GM18951 (cell line): ENCODE results near the gene OVAAL.

Experiments used
- POLR2A ChIP-seq: IDR thresholded peaks from 4 replicates; pipeline ENCODE4 v1.6.1; 2011; ENCODE audit warnings: mild to moderate bottlenecking; ENCODE audit not compliant: insufficient read length, insufficient read depth; ENCODE audit errors: extremely low read depth
- in situ Hi-C: fragments of 300-500 bp; cut with MboI; formaldehyde crosslinking; loops from one replicate; pipeline ENCODE4 v1.12.0; 2022; ENCODE audit warnings: low sequenced_read_pairs, mixed read lengths, inconsistent platforms; ENCODE audit not compliant: unreplicated experiment

OVAAL gene

DNA sequence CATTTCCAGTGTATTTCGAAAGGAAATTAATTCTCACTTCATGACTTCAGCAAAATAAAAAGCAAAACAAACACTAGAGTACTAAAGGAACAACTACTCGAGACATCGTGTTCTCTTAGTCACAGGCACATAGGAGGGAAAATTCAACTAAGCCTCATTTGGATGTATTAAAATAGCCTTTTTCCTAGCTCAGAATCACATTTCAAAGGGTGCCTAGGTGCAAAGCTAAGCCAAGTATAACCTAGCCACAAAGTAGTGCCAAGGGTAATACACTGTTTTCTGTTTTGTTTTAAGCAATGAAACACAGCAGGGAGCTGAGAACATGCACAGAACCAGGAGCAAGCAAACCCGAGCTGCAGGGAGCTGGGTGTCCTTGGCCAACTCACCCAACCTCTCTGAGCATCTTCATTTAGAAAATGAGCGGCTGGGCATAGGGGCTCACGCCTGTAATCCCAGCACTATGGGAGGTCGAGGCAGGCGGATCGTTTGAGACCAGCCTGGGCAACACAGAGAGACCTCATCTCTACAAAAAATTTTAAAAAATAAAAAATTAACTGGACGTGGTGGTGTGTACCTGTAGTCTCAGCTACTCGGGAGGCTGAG lies 29.8 kb upstream of the OVAAL start:
- in situ Hi-C loops = no loop called here

GRCh38 chr1:180530501-180530900 lies 28.3 kb upstream of the OVAAL start:
- in situ Hi-C loops = no loop called here
- no peak for TF ChIP-seq POLR2A

More for the DNA sequence above, 29.8 kb upstream of the OVAAL start:
- no peak for TF ChIP-seq POLR2A

- in situ Hi-C loops = no loop called here
- TF ChIP-seq POLR2A = no peak
Observed at GRCh38 chr1:180532854-180533253, 25.9 kb upstream of the OVAAL start.

DNA sequence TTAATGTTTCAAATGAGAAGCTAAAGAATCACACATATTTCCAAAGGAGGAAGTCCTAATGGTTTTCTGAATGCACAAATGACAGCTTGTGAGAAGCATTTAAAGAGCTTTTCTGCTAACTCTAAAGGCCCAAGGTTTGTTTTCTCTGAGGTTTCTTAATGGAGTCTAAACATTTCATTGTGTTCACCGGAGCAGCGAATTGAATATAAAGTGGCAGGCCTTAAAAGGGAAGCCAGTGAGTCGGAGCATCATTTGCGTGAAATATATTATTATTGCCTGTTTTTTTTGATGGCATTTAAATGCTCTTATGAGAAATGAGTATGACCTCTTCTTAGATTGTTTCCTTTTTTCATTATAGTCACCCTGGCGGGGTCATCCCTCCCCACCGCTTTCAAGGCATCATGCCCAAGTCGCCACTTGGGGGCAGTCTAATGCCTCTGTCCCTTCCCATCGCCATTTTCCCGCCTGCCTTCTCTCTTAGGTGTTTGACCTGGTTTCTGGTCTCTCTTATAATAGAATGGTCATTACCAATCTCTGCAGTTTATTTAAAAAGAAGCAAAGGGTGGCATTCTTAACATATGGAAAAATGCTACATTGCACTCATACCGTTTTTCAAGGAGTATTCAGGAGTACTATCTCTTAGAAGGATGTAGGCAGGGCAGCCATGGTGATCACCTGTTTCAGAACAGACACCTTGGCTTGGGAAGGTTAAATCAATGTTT lies 25.3 kb upstream of the OVAAL start:
- in situ Hi-C loops = no loop called here
- TF ChIP-seq POLR2A = no peak

DNA sequence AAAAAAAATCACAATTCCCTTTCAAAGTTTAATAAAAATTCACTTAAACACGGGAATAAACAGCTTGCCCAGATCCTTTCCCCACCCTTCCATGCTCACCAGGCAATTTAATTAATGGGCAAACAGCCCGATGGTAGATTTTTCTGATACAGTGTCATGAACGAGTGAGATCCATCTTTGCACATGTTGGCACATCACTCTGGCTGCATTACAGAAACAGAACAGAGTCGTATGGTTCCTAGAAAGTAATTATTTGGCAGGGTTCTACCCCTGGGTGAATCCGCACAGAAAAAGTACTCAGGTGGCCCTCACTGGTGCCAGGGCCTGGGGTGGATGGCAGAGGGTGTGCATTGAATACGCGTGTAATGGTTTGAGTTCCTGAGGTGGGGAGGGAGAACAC lies 24.6 kb upstream of the OVAAL start:
- in situ Hi-C loops = no loop called here

GRCh38 chr1:180535418-180535999 lies 23.3 kb upstream of the OVAAL start:
- in situ Hi-C loops = no loop called here
- no peak for TF ChIP-seq POLR2A

More for the DNA sequence above, 24.6 kb upstream of the OVAAL start:
- no peak for TF ChIP-seq POLR2A

- in situ Hi-C loops = no loop called here
- no peak for TF ChIP-seq POLR2A
Observed at GRCh38 chr1:180536821-180537372, 21.9 kb upstream of the OVAAL start.

GRCh38 chr1:180539136-180539535 lies 19.6 kb upstream of the OVAAL start:
- TF ChIP-seq POLR2A = no peak
- in situ Hi-C loops = no loop called here

- TF ChIP-seq POLR2A = no peak
- in situ Hi-C loops = no loop called here
Observed at GRCh38 chr1:180540697-180541594, 17.8 kb upstream of the OVAAL start.

DNA sequence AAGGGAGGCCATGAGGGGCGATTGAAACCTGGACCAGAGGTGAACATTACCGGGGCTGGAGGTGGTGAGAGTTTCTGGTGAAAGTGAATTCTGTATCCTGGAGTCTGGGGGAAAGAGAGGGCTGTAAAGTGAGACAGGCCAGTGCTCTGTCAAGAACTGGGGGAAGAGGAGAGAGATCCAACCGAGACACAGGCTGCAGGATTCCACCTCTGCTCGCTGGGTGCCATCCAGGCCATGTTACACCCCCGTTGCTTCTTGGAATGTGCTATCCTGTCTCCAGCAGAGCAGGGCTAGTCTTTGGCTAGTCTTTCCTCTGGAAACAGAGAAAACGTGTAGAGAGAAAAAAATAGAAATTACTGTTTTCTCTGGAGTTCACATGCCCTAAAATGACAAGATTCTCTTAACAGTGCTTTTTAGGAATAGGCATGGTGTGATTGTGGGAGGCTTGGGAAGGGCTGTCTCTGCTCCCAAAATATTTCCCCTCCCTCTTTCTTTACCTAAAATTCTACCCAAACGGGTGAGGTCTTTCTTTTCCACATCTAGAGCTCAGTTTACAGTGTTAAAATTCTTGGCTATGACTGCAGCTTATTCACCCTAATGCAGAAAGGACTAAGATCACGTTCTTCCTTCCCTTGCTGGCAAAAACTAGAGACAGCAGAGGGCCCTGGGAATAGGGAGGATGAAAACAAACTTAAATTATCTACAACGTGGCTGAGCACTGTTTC lies 16.5 kb upstream of the OVAAL start:
- in situ Hi-C loops = no loop called here
- no peak for TF ChIP-seq POLR2A

- TF ChIP-seq POLR2A = no peak
- in situ Hi-C loops = no loop called here
Observed at GRCh38 chr1:180542838-180543145, 16.0 kb upstream of the OVAAL start.

- in situ Hi-C loops = no loop called here
- TF ChIP-seq POLR2A = no peak
Observed at GRCh38 chr1:180544050-180544449, 14.7 kb upstream of the OVAAL start.
